ENCODE measurements around the gene TTYH1. TPM values are rescaled to one million over a fixed set of nuclear protein-coding genes. Genes with fewer than 3 reads are reported as not detected.

Gene TTYH1
- total and polyA plus RNA-seq, 2 of the 4 experiments (the other 2 are of a cell fraction): not detected

DNA sequence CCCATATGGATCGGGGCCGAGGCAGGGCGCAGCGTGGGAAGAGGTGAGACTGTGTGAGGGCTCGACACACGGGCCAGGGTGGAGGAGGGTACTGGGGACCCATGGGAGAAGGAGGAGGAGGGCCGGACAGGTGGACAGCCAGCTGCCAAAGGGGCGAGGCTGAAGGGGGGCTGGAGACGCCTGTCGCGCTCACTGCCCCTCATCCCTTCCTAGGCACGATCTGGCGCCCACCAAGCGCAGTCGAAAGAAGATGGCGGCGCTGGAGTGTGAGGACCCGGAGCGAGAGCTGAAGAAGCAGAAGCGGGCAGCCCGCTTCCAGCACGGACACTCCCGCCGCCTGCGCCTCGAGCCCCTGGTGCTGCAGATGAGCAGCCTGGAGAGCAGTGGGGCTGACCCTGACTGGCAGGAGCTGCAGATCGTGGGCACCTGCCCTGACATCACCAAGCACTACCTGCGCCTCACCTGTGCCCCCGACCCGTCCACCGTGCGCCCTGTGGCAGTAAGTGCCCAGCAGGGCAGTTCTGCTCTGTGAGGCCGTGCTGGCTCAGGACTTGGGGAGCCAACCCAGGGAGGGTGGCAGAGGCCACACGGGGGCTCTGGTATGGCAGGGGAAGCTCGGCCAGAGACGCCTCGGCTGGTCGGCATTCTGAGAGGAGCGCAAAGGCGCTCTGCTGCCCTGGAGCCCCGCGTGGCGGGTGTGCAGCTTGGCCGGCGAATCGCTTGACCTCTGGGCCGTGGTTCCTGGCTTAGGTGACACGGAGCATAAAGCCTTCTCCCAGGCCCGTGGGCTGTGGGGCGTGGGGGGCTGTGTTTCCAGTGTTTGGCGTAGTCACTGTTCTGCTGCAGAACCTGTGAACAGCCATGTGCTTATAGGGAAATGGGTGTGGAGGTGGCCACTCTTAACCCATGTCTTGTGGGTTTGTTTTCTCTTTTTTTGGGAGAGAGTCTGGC, 41.4 kb downstream of the TTYH1 start:
- Histone ChIP-seq H3K36me3 (ENCODE audit: control insufficient read depth, insufficient read depth, low read length) (peaks cover 94% of the 10 kb centered on the region), H2BK5ac (ENCODE audit: low read depth, low read length, poor library complexity, severe bottlenecking) (no peak overlapping the region), H3K9me3 (ENCODE audit: control insufficient read depth, insufficient read depth, low read length) (no peaks in the 10 kb centered on the region), H2BK120ac (ENCODE audit: low read depth, low read length) (no peak overlapping the region), H3K4me1 (ENCODE audit: control insufficient read depth, insufficient read depth, low read length) (peaks cover 6% of the 10 kb centered on the region; the same call in 1 of the 2 replicates), H3K23ac (ENCODE audit: low read depth, low read length) (no peak overlapping the region), H2AK9ac (replicated peaks; ENCODE audit: low read depth, low read length, poor library complexity) (no peak overlapping the region), H3K79me1 (ENCODE audit: low read depth in 1 of 2, low read length in 2 of 2) (peaks cover 24 to 71% of the 10 kb centered on the region in 2 experiments), H3K18ac (ENCODE audit: low read depth, low read length) (no peak overlapping the region), H2AFZ (replicated peaks; ENCODE audit: low read length, poor library complexity) (no peak overlapping the region), H2AK5ac (ENCODE audit: low read depth, low read length) (no peak overlapping the region), H4K8ac (ENCODE audit: low read depth in 2 of 2, low read length in 2 of 2) (no peak overlapping the region), H4K5ac (ENCODE audit: low read depth, low read length) (no peak overlapping the region), H3K9me1 (ENCODE audit: insufficient read depth, low read length) (peaks cover 6% of the 10 kb centered on the region; the same call in 1 of the 2 replicates), H3K4me2 (ENCODE audit: low read depth, low read length) (no peak overlapping the region), H4K20me1 (ENCODE audit: insufficient read depth, low read length) (peaks cover 77% of the 10 kb centered on the region), H2BK20ac (ENCODE audit: low read depth, low read length) (no peak overlapping the region), H4K91ac (ENCODE audit: insufficient read depth, low read depth, low read length) (no peak overlapping the region), H3K27ac (ENCODE audit: insufficient read depth, low read length) (no peak overlapping the region), H3K14ac (replicated peaks; ENCODE audit: low read depth, low read length) (no peak overlapping the region), H3K4me3 (ENCODE audit: insufficient read depth, low read depth, low read length) (no peak overlapping the region), H3K4ac (ENCODE audit: low read depth, low read length) (no peak overlapping the region), H2BK15ac (ENCODE audit: low read depth, low read length) (no peak overlapping the region), H3K27me3 (ENCODE audit: control insufficient read depth, insufficient read depth, low read length) (no peaks in the 10 kb centered on the region), H3K9ac (ENCODE audit: low read depth, low read length) (no peak overlapping the region), H3K56ac (ENCODE audit: extremely low read depth, insufficient read depth, low read length) (no peak overlapping the region)
- ChIA-PET CTCF (no interaction called here), POLR2A (ENCODE audit: unreplicated experiment) (no interaction called here)
- no peak for DNase-seq
- BruUV-seq (replicated peaks): no TSS peak
- intact Hi-C loops (cut with micrococcal nuclease): no loop called here
- WGBS, 2 experiments (ENCODE audit: extremely low coverage in 2 of 2, insufficient read length in 1 of 2): 93% methylated on average over 35 of the region's 51 CpGs; no CpG with 5 or more reads in 1 of the 2 experiments
- in situ Hi-C loops (cut with MboI; ENCODE audit: low sequenced_read_pairs): loop anchor here (10.0 to 25.0 kb wide), 6 partner anchors 252 to 1681 kb away; partner anchors contain the start of genes NAT14, NDUFA3, OSCAR and PRPF31
- ATAC-seq (ENCODE audit: low read depth): no peak
- dilution Hi-C loops (cut with HindIII; ENCODE audit: low sequenced_read_pairs, unreplicated experiment): no loop called here
- no peak for TF ChIP-seq RCOR1 (IDR thresholded peaks at IDR 0.05; ENCODE audit: insufficient replicate concordance, low read length)
- TF ChIP-seq RAD21 (IDR thresholded peaks at IDR 0.05; ENCODE audit: low read length): no peak
- no peak for TF ChIP-seq NFE2L2 (IDR thresholded peaks at IDR 0.05; ENCODE audit: low read depth, low read length)
- no peak for TF ChIP-seq RFX5 (IDR thresholded peaks at IDR 0.05; ENCODE audit: low read depth, low read length)
- no peak for TF ChIP-seq BHLHE40 (IDR thresholded peaks at IDR 0.05; ENCODE audit: low read depth, low read length)
- no peak for TF ChIP-seq MXI1 (IDR thresholded peaks at IDR 0.05; ENCODE audit: borderline replicate concordance, low read depth, low read length)
- TF ChIP-seq CHD1 (IDR thresholded peaks at IDR 0.05; ENCODE audit: low read depth, low read length): no peak
- TF ChIP-seq MAFK (IDR thresholded peaks at IDR 0.05; ENCODE audit: low read depth, low read length): no peak
- no peak for TF ChIP-seq CEBPB (IDR thresholded peaks at IDR 0.05; ENCODE audit: low read depth, low read length)
- no peak; the same call in 1 of the 2 replicates for TF ChIP-seq POLR2A (IDR thresholded peaks at IDR 0.05; ENCODE audit: low read depth, low read length)
- no peak for TF ChIP-seq CTCF (conservative IDR thresholded peaks at IDR 0.05; ENCODE audit: low read depth, low read length)
- TF ChIP-seq, protein P1, sequence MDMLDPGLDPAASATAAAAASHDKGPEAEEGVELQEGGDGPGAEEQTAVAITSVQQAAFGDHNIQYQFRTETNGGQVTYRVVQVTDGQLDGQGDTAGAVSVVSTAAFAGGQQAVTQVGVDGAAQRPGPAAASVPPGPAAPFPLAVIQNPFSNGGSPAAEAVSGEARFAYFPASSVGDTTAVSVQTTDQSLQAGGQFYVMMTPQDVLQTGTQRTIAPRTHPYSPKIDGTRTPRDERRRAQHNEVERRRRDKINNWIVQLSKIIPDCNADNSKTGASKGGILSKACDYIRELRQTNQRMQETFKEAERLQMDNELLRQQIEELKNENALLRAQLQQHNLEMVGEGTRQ (IDR thresholded peaks at IDR 0.05; ENCODE audit: low read depth, low read length): no peak
- no peak for TF ChIP-seq MAZ (IDR thresholded peaks at IDR 0.05; ENCODE audit: borderline replicate concordance, low read depth, low read length)
- no peak for TF ChIP-seq FOS (IDR thresholded peaks at IDR 0.05; ENCODE audit: low read depth, low read length)

Measured in IMR-90 (cell line).